ENCODE results near the gene PTBP2.

Gene PTBP2

GRCh38 chr1:96808191-96808590, 86.6 kb downstream of the PTBP2 start:
- Histone ChIP-seq H3K27me3 (ENCODE audit: control insufficient read depth, insufficient read depth, low read length) (no peaks in the 10 kb centered on the region), H3K4me1 (ENCODE audit: control insufficient read depth, insufficient read depth, low read length) (no peaks in the 10 kb centered on the region), H3K9me3 (ENCODE audit: control insufficient read depth, insufficient read depth, low read length) (no peaks in the 10 kb centered on the region), H3K4me3 (ENCODE audit: low read length) (no peak overlapping the region), H3K36me3 (ENCODE audit: control insufficient read depth, insufficient read depth, low read length) (no peaks in the 10 kb centered on the region), H3K27ac (ENCODE audit: low read length) (no peak overlapping the region)
- no CpG with 5 or more reads among the region's 2 CpGs for WGBS (ENCODE audit: insufficient coverage, insufficient read length)
- no peak for DNase-seq (ENCODE audit: low read depth, low spot score)

- H3K4me1 ChIP-seq (ENCODE audit: control insufficient read depth, insufficient read depth, low read length): no peaks in the 10 kb centered on the region
- H3K36me3 ChIP-seq (ENCODE audit: control insufficient read depth, insufficient read depth, low read length): peaks cover 3% of the 10 kb centered on the region; the same call in 1 of the 2 replicates
- H3K27ac ChIP-seq (ENCODE audit: low read length): no peak overlapping the region
- WGBS (ENCODE audit: insufficient coverage, insufficient read length): no CpG with 5 or more reads among the region's 1 CpG
- no peak for DNase-seq (ENCODE audit: low read depth, low spot score)
- H3K27me3 ChIP-seq (ENCODE audit: control insufficient read depth, insufficient read depth, low read length): no peaks in the 10 kb centered on the region
- H3K9me3 ChIP-seq (ENCODE audit: control insufficient read depth, insufficient read depth, low read length): no peaks in the 10 kb centered on the region
- no peak overlapping the region for H3K4me3 ChIP-seq (ENCODE audit: low read length)
Observed at GRCh38 chr1:96815914-96816313, 94.3 kb downstream of the PTBP2 start.

- Histone ChIP-seq H3K36me3 (ENCODE audit: control insufficient read depth, insufficient read depth, low read length) (0 out of 2 replicates have a peak, but pooled peaks cover 3% of the 10 kb centered on the region), H3K27me3 (ENCODE audit: control insufficient read depth, insufficient read depth, low read length) (no peaks in the 10 kb centered on the region), H3K4me3 (ENCODE audit: low read length) (no peak overlapping the region), H3K9me3 (ENCODE audit: control insufficient read depth, insufficient read depth, low read length) (no peaks in the 10 kb centered on the region), H3K27ac (ENCODE audit: low read length) (no peak overlapping the region), H3K4me1 (ENCODE audit: control insufficient read depth, insufficient read depth, low read length) (no peaks in the 10 kb centered on the region)
- DNase-seq (ENCODE audit: low read depth, low spot score): no peak
- WGBS (ENCODE audit: insufficient coverage, insufficient read length): no CpG with 5 or more reads among the region's 1 CpG
Observed at GRCh38 chr1:96820107-96820506, 98.5 kb downstream of the PTBP2 start.

- Histone ChIP-seq H3K27ac (ENCODE audit: low read length) (no peak overlapping the region), H3K27me3 (ENCODE audit: control insufficient read depth, insufficient read depth, low read length) (no peaks in the 10 kb centered on the region), H3K4me3 (ENCODE audit: low read length) (no peak overlapping the region), H3K36me3 (ENCODE audit: control insufficient read depth, insufficient read depth, low read length) (0 out of 2 replicates have a peak, but pooled peaks cover 3% of the 10 kb centered on the region), H3K4me1 (ENCODE audit: control insufficient read depth, insufficient read depth, low read length) (no peaks in the 10 kb centered on the region), H3K9me3 (ENCODE audit: control insufficient read depth, insufficient read depth, low read length) (no peaks in the 10 kb centered on the region)
- DNase-seq (ENCODE audit: low read depth, low spot score): no peak
- WGBS (ENCODE audit: insufficient coverage, insufficient read length): no CpG with 5 or more reads among the region's 1 CpG
Observed at GRCh38 chr1:96820671-96821070, 99.1 kb downstream of the PTBP2 start.

- Histone ChIP-seq H3K27me3 (ENCODE audit: control insufficient read depth, insufficient read depth, low read length) (no peaks in the 10 kb centered on the region), H3K4me3 (ENCODE audit: low read length) (no peak overlapping the region), H3K4me1 (ENCODE audit: control insufficient read depth, insufficient read depth, low read length) (no peaks in the 10 kb centered on the region), H3K9me3 (ENCODE audit: control insufficient read depth, insufficient read depth, low read length) (no peaks in the 10 kb centered on the region), H3K27ac (ENCODE audit: low read length) (no peak overlapping the region), H3K36me3 (ENCODE audit: control insufficient read depth, insufficient read depth, low read length) (no peaks in the 10 kb centered on the region)
- no peak for DNase-seq (ENCODE audit: low read depth, low spot score)
- WGBS (ENCODE audit: insufficient coverage, insufficient read length): no CpG with 5 or more reads among the region's 1 CpG
Observed at GRCh38 chr1:96825231-96825630, 103.6 kb downstream of the PTBP2 start.

GRCh38 chr1:96825950-96826576, 104.5 kb downstream of the PTBP2 start:
- Histone ChIP-seq H3K4me3 (ENCODE audit: low read length) (no peak overlapping the region), H3K27me3 (ENCODE audit: control insufficient read depth, insufficient read depth, low read length) (no peaks in the 10 kb centered on the region), H3K4me1 (ENCODE audit: control insufficient read depth, insufficient read depth, low read length) (no peaks in the 10 kb centered on the region), H3K27ac (ENCODE audit: low read length) (no peak overlapping the region), H3K9me3 (ENCODE audit: control insufficient read depth, insufficient read depth, low read length) (no peaks in the 10 kb centered on the region), H3K36me3 (ENCODE audit: control insufficient read depth, insufficient read depth, low read length) (no peaks in the 10 kb centered on the region)
- no peak for DNase-seq (ENCODE audit: low read depth, low spot score)

GRCh38 chr1:96833376-96833775, 111.8 kb downstream of the PTBP2 start:
- Histone ChIP-seq H3K4me1 (ENCODE audit: control insufficient read depth, insufficient read depth, low read length) (0 out of 2 replicates have a peak, but pooled peaks cover 1% of the 10 kb centered on the region), H3K27ac (ENCODE audit: low read length) (no peak overlapping the region), H3K27me3 (ENCODE audit: control insufficient read depth, insufficient read depth, low read length) (no peaks in the 10 kb centered on the region), H3K9me3 (ENCODE audit: control insufficient read depth, insufficient read depth, low read length) (no peaks in the 10 kb centered on the region), H3K36me3 (ENCODE audit: control insufficient read depth, insufficient read depth, low read length) (no peaks in the 10 kb centered on the region), H3K4me3 (ENCODE audit: low read length) (no peak overlapping the region)
- no CpG with 5 or more reads among the region's 1 CpG for WGBS (ENCODE audit: insufficient coverage, insufficient read length)
- no peak for DNase-seq (ENCODE audit: low read depth, low spot score)

GRCh38 chr1:96834986-96835385, 113.4 kb downstream of the PTBP2 start:
- no CpG with 5 or more reads among the region's 2 CpGs for WGBS (ENCODE audit: insufficient coverage, insufficient read length)
- no peaks in the 10 kb centered on the region for H3K27me3 ChIP-seq (ENCODE audit: control insufficient read depth, insufficient read depth, low read length)
- H3K27ac ChIP-seq (ENCODE audit: low read length): no peak overlapping the region
- no peak for DNase-seq (ENCODE audit: low read depth, low spot score)
- no peak overlapping the region for H3K4me3 ChIP-seq (ENCODE audit: low read length)
- 0 out of 2 replicates have a peak, but pooled peaks cover 1% of the 10 kb centered on the region for H3K4me1 ChIP-seq (ENCODE audit: control insufficient read depth, insufficient read depth, low read length)
- no peaks in the 10 kb centered on the region for H3K36me3 ChIP-seq (ENCODE audit: control insufficient read depth, insufficient read depth, low read length)
- no peaks in the 10 kb centered on the region for H3K9me3 ChIP-seq (ENCODE audit: control insufficient read depth, insufficient read depth, low read length)

- no peaks in the 10 kb centered on the region for H3K27me3 ChIP-seq (ENCODE audit: control insufficient read depth, insufficient read depth, low read length)
- H3K4me1 ChIP-seq (ENCODE audit: control insufficient read depth, insufficient read depth, low read length): 0 out of 2 replicates have a peak, but pooled peaks cover 1% of the 10 kb centered on the region
- no CpG with 5 or more reads among the region's 7 CpGs for WGBS (ENCODE audit: insufficient coverage, insufficient read length)
- H3K9me3 ChIP-seq (ENCODE audit: control insufficient read depth, insufficient read depth, low read length): no peaks in the 10 kb centered on the region
- H3K27ac ChIP-seq (ENCODE audit: low read length): no peak overlapping the region
- no peak overlapping the region for H3K4me3 ChIP-seq (ENCODE audit: low read length)
- H3K36me3 ChIP-seq (ENCODE audit: control insufficient read depth, insufficient read depth, low read length): no peaks in the 10 kb centered on the region
- DNase-seq (ENCODE audit: low read depth, low spot score): no peak
Observed at GRCh38 chr1:96837057-96837780, 115.6 kb downstream of the PTBP2 start.

GRCh38 chr1:96837781-96838216, 116.2 kb downstream of the PTBP2 start:
- DNase-seq (ENCODE audit: low read depth, low spot score): no peak
- Histone ChIP-seq H3K4me1 (ENCODE audit: control insufficient read depth, insufficient read depth, low read length) (0 out of 2 replicates have a peak, but pooled peaks cover 1% of the 10 kb centered on the region), H3K27me3 (ENCODE audit: control insufficient read depth, insufficient read depth, low read length) (no peaks in the 10 kb centered on the region), H3K9me3 (ENCODE audit: control insufficient read depth, insufficient read depth, low read length) (no peaks in the 10 kb centered on the region), H3K36me3 (ENCODE audit: control insufficient read depth, insufficient read depth, low read length) (no peaks in the 10 kb centered on the region), H3K4me3 (ENCODE audit: low read length) (no peak overlapping the region), H3K27ac (ENCODE audit: low read length) (no peak overlapping the region)
- WGBS (ENCODE audit: insufficient coverage, insufficient read length): no CpG with 5 or more reads among the region's 2 CpGs
